Panc1 (cell line): ENCODE results near the gene PALM2AKAP2. TPM values are rescaled to one million over a fixed set of nuclear protein-coding genes. Genes with fewer than 3 reads are reported as not detected.

Source experiments
- ATAC-seq: fragments of 200-7000 bp; cut with Tn5 transposase; 2 replicates; pipeline ENCODE4 v1.9.1; 2020; ENCODE audit warnings: mild to moderate bottlenecking, moderate library complexity
- BruUV-seq: library from RNA; stranded (reverse); fragments of 400-500 nt; replicated peaks from 2 replicates; lab custom pipeline; 2021; lab: Mats Ljungman, UMichigan
- CTCF ChIA-PET: fragments of 300-600 bp; sonication (Branson Sonifier 250); formaldehyde crosslinking; loops from one replicate; lab custom pipeline; 2022; ENCODE audit warnings: antibody characterized with exemption; lab: Charles Lee
- POLR2A ChIA-PET: fragments of 300-600 bp; sonication (Branson Sonifier 250); formaldehyde crosslinking; loops from one replicate; lab custom pipeline; 2022; ENCODE audit warnings: antibody characterized with exemption; lab: Charles Lee
- DNase-seq: peaks from one replicate; pipeline ENCODE4 v3.0.0-alpha.2; 2010; ENCODE audit warnings: low read depth, low spot score
- H3K27ac ChIP-seq: 2 replicates; pipeline ENCODE4 v1.5.1; 2011; ENCODE audit warnings: mild to moderate bottlenecking, low read length, inconsistent platforms
- H3K27me3 ChIP-seq: fragments of 200-500 bp; sonication (Bioruptor generic); 2 replicates; pipeline ENCODE4 v1.6.0; 2014; ENCODE audit warnings: low read length, inconsistent platforms; ENCODE audit not compliant: control insufficient read depth, insufficient read depth
- H3K36me3 ChIP-seq: fragments of 200-500 bp; sonication (Bioruptor generic); 2 replicates; pipeline ENCODE4 v1.5.1; 2014; ENCODE audit warnings: inconsistent platforms, mild to moderate bottlenecking, low read length, moderate library complexity; ENCODE audit not compliant: control insufficient read depth, insufficient read depth
- H3K4me1 ChIP-seq: 2 replicates; pipeline ENCODE4 v1.5.1; 2011; ENCODE audit warnings: inconsistent platforms, mild to moderate bottlenecking, low read length, moderate library complexity; ENCODE audit not compliant: control insufficient read depth, insufficient read depth
- H3K4me3 ChIP-seq, 2 experiments: 2 replicates each; pipeline ENCODE4 v1.5.1; 2011 to 2012; ENCODE audit warnings: low read depth in 2 of 2, low read length in 2 of 2, mild to moderate bottlenecking in 2 of 2, inconsistent platforms in 1 of 2, moderate library complexity in 1 of 2
- H3K9me3 ChIP-seq: fragments of 200-500 bp; sonication (Bioruptor generic); 2 replicates; pipeline ENCODE4 v1.5.1; 2014; ENCODE audit warnings: low read depth, mild to moderate bottlenecking, inconsistent platforms, low read length, moderate library complexity; ENCODE audit not compliant: control insufficient read depth, insufficient read depth
- POLR2AphosphoS5 ChIP-seq: IDR thresholded peaks from 2 replicates; pipeline ENCODE4 v1.6.1; 2012; ENCODE audit warnings: mild to moderate bottlenecking, low read depth, low read length, moderate library complexity
- SIN3A ChIP-seq: IDR thresholded peaks from 2 replicates; pipeline ENCODE4 v1.6.1; 2012; ENCODE audit warnings: low read depth, mild to moderate bottlenecking, low read length, moderate library complexity, borderline replicate concordance; ENCODE audit not compliant: insufficient read depth
- TCF7L2 ChIP-seq: IDR thresholded peaks from 2 replicates; pipeline ENCODE4 v1.6.1; 2011; ENCODE audit warnings: mild to moderate bottlenecking, low read depth, low read length, inconsistent platforms
- in situ Hi-C: cut with HindIII; loops from 2 replicates; pipeline ENCODE4 v1.10.0; 2016; ENCODE audit warnings: low sequenced_read_pairs, low pct_unique_long_range_greater_than_20kb
- intact Hi-C: fragments of 100-400 bp; cut with micrococcal nuclease; formaldehyde crosslinking; loops from one replicate; pipeline ENCODE4 v1.10.0; 2022; ENCODE audit not compliant: unreplicated experiment
- total RNA-seq: library from RNA; stranded (reverse); gene quantifications from one replicate; pipeline ENCODE4 v1.2.1, GENCODE V29; 2021; ENCODE audit not compliant: unreplicated experiment
- TF ChIP-seq, protein P1 (sequence below): fragments of 450-650 bp; IDR thresholded peaks from 2 replicates; pipeline ENCODE4 v1.5.1; 2017; ENCODE audit warnings: mild to moderate bottlenecking
- TF ChIP-seq, protein P2 (sequence below), 2 experiments: IDR thresholded peaks; 2 replicates each; pipeline ENCODE4 v1.6.1; 2011 to 2012; ENCODE audit warnings: low read depth in 2 of 2, control low read depth in 1 of 2, low read length in 1 of 2, mild to moderate bottlenecking in 1 of 2, moderate library complexity in 1 of 2; ENCODE audit not compliant: insufficient read depth in 1 of 2

PALM2AKAP2 gene
- total RNA-seq, 1 experiment from 2014 or later, result 0.44 TPM

DNA sequence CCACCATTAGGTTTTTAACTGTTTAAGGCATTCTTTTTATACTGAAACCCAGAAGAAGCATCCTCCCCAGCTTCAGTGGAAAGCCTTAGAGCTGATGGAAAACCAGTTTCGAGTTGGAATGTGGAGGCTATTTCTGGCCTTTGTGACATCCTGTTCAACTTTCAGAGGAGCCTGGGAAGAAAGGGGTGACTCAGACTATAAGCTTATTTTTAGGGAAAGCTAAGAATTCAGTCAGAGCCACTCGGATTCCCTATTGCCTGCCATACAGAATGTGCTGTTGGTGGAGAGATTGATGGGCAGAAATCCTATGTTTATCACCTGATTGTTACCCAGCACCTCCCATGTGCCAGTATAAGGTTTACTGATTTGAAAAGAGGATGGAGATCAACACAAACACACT, 19.8 kb downstream of the PALM2AKAP2 start:
- in situ Hi-C loops (no loop called here), intact Hi-C loops (no loop called here)
- DNase-seq (no peak), ATAC-seq (no peak)
- H3K36me3 ChIP-seq, result no peaks in the 10 kb centered on the region
- no peaks in the 10 kb centered on the region for H3K27me3 ChIP-seq
- no peak overlapping the region for H3K27ac ChIP-seq
- H3K9me3 ChIP-seq, result no peaks in the 10 kb centered on the region
- POLR2A ChIA-PET, result no interaction called here
- TF ChIP-seq TCF7L2 (no peak), POLR2AphosphoS5 (no peak), SIN3A (no peak)
- TF ChIP-seq, protein P1, sequence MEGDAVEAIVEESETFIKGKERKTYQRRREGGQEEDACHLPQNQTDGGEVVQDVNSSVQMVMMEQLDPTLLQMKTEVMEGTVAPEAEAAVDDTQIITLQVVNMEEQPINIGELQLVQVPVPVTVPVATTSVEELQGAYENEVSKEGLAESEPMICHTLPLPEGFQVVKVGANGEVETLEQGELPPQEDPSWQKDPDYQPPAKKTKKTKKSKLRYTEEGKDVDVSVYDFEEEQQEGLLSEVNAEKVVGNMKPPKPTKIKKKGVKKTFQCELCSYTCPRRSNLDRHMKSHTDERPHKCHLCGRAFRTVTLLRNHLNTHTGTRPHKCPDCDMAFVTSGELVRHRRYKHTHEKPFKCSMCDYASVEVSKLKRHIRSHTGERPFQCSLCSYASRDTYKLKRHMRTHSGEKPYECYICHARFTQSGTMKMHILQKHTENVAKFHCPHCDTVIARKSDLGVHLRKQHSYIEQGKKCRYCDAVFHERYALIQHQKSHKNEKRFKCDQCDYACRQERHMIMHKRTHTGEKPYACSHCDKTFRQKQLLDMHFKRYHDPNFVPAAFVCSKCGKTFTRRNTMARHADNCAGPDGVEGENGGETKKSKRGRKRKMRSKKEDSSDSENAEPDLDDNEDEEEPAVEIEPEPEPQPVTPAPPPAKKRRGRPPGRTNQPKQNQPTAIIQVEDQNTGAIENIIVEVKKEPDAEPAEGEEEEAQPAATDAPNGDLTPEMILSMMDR, result no peak
- TF ChIP-seq, protein P2, sequence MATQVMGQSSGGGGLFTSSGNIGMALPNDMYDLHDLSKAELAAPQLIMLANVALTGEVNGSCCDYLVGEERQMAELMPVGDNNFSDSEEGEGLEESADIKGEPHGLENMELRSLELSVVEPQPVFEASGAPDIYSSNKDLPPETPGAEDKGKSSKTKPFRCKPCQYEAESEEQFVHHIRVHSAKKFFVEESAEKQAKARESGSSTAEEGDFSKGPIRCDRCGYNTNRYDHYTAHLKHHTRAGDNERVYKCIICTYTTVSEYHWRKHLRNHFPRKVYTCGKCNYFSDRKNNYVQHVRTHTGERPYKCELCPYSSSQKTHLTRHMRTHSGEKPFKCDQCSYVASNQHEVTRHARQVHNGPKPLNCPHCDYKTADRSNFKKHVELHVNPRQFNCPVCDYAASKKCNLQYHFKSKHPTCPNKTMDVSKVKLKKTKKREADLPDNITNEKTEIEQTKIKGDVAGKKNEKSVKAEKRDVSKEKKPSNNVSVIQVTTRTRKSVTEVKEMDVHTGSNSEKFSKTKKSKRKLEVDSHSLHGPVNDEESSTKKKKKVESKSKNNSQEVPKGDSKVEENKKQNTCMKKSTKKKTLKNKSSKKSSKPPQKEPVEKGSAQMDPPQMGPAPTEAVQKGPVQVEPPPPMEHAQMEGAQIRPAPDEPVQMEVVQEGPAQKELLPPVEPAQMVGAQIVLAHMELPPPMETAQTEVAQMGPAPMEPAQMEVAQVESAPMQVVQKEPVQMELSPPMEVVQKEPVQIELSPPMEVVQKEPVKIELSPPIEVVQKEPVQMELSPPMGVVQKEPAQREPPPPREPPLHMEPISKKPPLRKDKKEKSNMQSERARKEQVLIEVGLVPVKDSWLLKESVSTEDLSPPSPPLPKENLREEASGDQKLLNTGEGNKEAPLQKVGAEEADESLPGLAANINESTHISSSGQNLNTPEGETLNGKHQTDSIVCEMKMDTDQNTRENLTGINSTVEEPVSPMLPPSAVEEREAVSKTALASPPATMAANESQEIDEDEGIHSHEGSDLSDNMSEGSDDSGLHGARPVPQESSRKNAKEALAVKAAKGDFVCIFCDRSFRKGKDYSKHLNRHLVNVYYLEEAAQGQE (IDR thresholded peaks at IDR 0.05; ENCODE audit: insufficient read depth in 1 of 2, low read depth in 2 of 2, low read length in 1 of 2), result no peak
- H3K4me3 ChIP-seq, result no peak overlapping the region
- CTCF ChIA-PET, result no interaction called here
- BruUV-seq, result no TSS peak
- H3K4me1 ChIP-seq, result no peaks in the 10 kb centered on the region

DNA sequence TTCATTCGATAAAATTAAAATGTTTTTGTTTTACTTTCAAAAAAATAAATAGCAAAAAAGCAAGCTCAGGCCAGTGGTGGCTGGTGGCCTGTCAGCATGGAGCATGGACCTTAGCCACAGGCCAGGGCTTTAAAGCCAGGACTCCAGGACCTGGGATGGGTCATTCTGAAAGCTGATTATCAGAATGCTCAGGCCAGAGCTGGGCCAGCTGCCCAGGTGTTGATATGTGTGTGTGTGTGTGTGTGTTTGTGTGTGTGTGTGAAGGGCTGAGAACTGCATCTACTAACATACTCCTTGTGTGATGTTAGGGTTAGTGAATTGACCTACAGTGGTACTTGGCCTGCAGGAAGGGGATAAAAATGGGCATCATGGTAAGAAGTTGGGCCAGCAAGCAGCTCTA, 21.5 kb downstream of the PALM2AKAP2 start:
- POLR2A ChIA-PET, result no interaction called here
- no peak overlapping the region for H3K27ac ChIP-seq
- TF ChIP-seq POLR2AphosphoS5 (no peak), TCF7L2 (no peak), SIN3A (no peak)
- TF ChIP-seq, protein P1, result no peak
- TF ChIP-seq, protein P2 (IDR thresholded peaks at IDR 0.05; ENCODE audit: insufficient read depth in 1 of 2, low read depth in 2 of 2, low read length in 1 of 2), result no peak

More for the DNA sequence above, 21.5 kb downstream of the PALM2AKAP2 start:
- DNase-seq (no peak), ATAC-seq (no peak)
- H3K36me3 ChIP-seq, result no peaks in the 10 kb centered on the region
- no peaks in the 10 kb centered on the region for H3K4me1 ChIP-seq
- BruUV-seq, result no TSS peak
- CTCF ChIA-PET, result no interaction called here
- intact Hi-C loops (no loop called here), in situ Hi-C loops (no loop called here)
- H3K4me3 ChIP-seq, result no peak overlapping the region
- H3K9me3 ChIP-seq, result no peaks in the 10 kb centered on the region
- no peaks in the 10 kb centered on the region for H3K27me3 ChIP-seq
